Measurements from ENCODE around the gene ATF6.
A peak's percentile ranks its signal among the peaks of the same experiment; 100 is the strongest.
"Not testable (repeated sequence)": the region's sequence is repeated elsewhere in the genome, so short reads cannot be mapped to it uniquely, and the experiment has no call there.

ATF6 gene

DNA sequence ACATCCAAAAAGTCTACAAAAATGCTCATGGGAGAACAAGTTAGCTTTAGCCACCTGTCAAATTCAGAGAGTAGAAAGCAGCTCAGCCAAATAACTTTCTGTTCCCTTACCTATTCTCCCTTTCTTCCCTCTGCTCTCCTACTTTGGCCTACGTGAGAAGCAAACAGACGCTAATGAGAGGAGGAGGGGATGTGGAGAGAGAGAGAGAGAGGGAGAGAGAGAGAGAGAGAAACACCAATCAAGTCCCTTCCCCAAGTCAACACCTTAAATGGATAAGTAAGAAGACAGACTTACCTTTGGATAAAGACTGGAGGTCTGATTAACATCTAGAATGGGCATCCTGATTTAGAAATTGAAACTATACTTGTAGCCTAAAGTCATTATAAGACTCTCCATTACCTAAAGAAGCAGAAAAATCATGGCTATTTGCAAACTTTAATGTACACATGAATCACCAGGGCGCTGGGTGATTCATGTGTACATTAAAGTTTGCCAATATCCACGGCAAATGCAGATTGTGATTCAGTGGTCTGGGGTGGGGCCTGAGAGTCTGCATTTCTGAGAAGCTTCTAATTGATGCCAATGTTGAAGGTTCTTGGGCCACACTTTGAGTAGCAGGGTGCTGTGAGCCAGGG lies 29.7 kb upstream of the ATF6 start:
- no peak for DNase-seq

DNA sequence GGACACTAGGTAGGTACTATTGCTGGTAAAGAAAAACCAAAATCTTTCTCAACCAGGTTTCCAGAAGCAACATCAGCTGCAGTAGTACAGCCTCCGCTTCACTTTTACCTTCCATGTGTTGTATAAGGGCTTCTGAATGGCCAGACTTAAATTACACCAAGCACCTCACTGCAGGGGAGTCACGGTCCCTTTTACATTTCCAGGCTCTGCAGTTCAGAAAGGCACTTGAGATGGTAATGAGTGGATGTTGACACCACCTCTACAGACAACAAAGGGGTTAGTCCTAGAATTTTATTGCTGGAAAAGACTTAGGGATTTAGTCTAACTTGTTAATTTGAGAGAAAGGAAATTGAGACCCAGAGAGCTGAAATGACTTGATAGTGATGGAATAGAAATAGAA lies 28.5 kb upstream of the ATF6 start:
- DNase-seq = no peak

DNA sequence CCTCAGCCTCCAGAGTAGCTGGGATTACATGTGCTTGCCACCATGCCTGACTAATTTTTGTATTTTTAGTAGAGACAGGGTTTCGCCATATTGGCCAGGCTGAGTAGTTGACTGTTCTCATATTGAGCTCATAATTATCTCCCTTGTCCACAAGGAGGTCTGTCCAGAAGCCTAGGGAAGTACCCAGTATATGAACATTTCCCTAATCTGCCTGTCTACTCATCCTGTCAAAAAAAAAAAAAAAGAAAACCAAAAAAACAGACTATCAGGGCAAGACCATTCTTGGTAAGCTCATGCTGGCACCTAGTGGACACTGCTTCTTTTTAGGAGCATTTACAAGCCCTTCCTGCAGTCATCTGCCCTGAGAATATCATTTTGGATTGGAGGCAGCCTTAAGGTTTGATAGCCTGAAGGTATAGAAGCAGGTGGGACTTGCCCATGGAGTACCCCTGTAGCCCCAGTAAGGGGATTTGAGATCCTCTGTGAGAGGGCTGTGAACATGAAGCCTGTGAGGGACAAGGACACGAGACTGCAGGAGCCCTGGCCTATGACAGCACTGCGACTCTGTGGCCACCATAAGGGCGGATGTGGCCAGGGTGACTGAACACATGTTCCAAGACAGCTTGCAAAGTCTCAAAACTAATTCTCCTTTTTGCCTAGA lies 27.4 kb upstream of the ATF6 start:
- DNase-seq = peak; percentile 26

DNA sequence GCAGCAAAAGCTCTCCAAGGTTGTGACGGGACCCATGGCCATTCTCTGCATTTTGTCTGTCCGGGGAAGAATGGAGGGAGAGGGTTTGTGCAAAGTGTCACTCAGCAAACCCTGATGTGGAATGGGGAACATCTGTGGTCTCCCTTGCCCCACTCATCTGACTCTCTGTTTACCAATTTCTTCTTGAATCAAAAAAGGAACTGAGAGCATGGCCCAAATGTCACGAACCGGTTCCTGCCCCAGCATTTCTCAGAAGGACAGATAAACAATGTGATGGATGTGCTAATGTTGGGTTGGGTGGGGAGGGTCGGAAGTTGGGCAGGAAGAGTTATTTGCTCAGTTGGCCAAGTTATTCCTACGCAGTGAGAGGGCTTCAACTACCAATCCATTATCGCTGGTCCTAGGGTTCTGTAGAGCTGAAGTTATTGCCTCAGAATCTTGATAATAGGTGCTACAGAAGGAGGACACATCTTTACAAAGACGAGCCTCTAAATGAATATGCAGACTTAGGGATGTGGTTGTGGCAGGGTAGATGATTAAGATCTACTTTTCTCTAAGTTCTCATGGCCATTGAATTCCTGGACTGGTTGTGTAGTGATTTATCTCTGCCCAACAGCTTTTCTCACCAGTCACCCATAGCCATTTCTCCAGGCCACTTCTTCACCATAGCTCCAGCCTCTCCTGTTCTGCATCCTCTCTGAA lies 26.1 kb upstream of the ATF6 start:
- DNase-seq = no peak

DNA sequence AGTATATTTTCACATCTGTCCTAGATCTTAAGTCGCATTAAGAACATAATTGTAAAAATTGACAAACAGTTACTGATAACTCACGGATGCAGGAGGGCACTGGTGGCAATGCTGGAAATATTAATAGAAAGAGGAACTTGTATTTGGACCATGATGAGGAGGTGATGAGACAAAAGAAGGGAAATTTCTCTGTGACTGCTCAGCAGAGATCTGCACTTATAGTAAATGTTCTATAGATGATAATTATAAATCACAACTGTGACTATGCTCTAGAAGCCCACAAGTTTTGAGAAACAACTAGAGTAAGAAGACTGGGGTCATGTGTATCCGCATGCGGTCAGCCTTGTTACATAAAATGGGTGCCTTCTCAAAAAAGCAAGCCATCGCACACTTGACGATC lies 25.2 kb upstream of the ATF6 start:
- no peak for DNase-seq

DNA sequence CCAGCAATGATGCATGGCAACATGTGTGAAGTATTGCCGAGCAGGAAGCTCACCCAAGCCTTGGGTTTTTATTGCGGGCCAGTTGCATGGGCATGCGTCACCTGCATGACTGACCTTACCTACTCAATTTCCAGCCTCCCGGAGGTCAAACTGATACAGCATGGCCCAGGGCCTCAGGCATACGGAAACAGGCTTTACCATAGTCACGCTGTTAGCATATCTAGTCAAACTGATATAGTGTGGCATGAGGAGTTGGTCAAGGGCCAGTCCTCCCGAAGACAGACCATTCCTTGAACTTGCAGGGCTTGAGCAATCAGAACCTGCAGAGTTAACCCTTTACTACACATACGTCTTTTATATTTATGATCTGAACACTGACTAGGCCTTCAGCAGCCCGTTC lies 22.9 kb upstream of the ATF6 start:
- no peak for DNase-seq

DNA sequence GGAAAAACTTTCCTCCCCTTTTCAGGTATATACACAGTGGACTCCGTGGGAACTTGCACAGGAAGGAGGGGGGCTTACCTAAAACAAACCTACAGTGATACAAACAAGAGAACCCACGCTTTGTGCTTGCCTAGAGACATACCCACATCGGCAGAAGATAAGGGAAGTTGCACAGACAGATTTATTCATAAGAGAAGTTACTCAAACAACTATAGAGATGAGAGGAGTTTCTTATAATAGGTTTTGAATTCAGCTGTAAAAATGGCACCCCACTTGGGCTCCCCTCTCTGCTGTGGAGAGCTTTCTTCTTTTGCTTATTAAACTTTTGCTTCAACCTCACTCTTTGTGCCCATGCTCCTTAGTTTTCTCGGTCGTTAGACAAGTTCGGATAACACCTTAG lies 18.3 kb upstream of the ATF6 start:
- DNase-seq = no peak

DNA sequence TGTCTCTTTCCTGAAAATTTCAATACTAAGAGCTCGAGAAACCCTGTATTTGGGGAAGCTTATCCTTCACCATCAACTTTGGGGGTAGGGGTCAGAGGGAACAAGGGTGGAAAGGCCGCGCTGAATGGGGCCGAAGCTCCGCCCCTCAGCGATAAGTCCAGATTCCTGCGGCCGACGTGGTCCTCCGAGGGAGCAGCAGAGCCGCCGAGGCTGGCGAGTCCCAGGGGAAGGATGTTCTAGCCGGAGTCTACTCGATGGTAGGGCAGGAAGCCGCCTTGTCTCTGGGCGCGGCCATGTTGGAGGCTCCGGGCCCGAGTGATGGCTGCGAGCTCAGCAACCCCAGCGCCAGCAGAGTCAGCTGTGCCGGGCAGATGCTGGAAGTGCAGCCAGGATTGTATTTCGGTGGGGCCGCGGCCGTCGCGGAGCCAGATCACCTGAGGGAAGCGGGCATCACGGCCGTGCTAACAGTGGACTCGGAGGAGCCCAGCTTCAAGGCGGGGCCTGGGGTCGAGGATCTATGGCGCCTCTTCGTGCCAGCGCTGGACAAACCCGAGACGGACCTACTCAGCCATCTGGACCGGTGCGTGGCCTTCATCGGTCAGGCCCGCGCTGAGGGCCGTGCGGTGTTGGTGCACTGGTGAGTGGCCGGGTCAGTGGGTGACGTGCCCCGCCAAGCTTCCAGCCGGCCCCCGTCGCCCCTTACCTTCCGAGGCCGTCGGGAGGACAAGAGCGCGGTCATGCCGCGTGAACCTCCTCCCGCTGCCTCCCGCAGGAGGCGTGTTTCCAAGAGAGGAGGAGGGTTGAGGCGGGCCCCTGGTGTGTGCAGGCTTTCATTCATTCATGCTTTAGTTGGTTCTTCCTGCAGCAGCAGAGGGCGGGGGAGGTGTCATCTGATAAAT lies 16.4 kb upstream of the ATF6 start, which contains the start of gene DUSP12:
Gene DUSP12 (plus strand): TSS at position 278 of the 899 bp plus-strand sequence. CDS start 16 bp downstream, at position 294.
- peak; percentile 97 for DNase-seq

DNA sequence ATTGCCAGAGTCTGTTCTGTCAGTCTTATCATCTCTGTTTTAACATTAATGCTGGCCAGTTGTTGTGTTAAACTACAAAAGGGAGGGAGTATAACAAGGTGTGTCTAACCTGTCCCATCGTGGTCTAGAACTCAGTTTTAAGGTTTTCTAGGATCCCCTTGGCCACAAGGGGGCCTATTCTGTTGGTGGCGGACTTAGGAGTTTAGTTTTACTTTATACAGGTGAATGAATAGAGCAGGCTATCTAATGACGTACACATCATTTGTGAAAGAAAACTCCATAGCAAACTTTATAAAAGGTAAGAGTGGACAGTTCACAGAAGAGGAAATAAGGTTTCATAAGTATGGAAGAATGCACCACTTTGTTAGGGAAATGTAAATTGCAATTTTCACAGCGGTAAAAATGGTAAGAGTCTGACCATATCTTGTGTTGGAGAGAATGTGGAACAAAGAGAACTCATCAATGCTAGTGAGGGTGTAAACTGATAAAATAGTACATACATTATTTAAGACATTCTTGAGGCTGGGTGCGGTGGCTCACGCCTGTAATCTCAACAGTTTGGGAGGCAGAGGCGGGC lies 2.5 kb upstream of the ATF6 start:
- DNase-seq = no peak

DNA sequence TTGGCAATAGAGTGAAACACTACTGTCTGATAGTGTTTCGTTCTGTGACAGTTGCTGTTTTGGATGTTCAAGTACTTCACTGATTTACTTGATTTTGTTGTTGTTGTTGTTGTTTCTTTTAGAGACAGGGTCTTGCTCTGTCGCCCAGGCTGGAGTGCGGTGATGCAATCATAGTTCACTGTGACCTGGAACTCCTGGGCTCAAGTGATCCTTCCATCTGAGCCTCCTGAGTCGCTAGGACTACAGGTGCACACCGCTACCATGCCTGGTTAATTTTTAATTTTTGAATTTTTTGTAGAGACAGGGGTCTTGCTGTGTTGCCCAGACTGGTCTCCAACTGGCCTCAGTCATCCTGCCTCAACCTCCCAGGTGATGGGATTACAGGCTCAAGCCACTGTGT lies 2.3 kb downstream of the ATF6 start:
- DNase-seq = no peak

DNA sequence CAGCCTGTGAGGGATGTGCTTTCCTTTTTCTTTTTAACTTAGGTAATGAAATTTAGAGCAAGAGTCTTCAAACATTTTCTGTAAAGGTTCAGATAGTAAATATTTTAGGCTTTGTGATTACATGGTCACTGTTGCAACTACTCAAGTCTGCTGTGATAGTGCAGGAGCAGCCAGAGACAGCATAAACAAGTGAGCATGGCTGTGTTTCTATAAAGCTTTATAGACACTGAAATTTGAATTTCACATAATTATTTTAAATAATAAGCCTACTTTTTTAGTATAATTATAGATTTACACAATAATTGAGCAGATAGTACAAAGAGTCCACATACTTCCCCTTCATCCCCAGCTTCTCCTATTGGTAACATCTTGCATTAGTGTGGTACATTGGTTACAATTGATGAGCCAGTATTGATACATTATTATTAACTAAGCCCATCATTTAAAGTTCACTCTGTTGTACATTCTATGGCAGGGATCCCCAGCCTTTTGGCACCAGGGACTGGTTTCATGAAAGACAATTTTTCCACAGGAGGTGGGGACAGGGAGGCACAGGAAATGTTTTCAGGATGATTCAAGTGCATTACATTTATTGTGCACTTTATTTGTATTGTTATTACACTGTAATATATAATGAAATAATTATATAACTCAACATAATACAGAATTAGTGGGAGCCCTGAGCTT lies 3.0 kb downstream of the ATF6 start:
- DNase-seq = no peak

DNA sequence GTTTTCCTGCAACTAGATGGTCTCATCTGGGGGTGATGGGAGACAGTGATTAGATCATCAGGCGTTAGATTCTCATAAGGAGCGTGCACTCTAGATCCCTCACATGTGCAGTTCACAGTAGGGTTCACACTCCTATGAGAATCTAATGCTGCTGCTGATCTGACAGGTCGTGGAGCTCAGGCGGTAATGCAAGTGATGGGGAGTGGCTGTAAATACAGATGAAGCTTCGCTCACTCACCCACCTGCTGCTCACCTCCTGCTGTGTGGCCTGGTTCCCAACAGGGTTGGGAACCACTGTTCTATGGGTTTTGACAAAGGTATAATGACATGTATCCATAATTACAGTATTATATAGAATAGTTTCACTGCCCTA lies 3.5 kb downstream of the ATF6 start:
- not testable (repeated sequence) for DNase-seq

DNA sequence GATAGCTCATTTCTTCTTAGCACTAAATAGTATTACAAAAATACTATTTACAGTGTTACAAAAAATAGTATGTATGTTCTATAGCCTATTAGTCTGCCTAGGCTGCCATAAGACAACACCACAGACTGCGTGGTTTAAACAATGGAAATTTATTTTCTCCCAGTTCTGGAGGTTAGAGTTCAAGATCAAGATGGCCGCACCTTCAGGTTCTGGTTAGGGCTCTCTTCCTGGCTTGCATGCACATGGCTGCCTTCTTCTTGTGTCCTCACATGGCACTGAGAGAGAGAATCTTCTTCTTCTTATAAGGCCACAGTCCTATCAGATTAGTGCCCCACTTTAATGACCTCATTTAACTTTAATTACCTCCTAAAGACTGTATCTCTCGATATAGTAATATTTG lies 4.1 kb downstream of the ATF6 start:
- DNase-seq = no peak

DNA sequence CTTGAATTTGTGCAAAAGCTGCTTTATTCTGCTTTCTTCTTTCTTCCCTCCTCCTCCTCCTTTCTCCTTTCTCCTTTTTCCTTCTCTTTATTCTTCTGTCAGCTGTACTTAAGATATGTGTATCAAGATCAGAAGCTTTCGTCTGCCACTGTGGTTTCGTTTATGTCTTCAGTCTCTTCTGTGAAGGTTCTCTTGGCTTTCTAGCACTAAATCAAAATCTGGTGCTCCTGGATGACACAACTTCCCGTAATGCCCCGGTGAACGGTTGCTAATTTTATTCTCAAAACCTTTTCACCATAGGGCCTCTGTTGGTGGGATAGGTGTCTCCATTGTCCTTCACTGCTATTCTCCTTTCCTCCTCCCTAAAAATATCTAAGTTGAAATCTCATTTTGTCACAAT lies 5.0 kb downstream of the ATF6 start:
- no peak for DNase-seq

DNA sequence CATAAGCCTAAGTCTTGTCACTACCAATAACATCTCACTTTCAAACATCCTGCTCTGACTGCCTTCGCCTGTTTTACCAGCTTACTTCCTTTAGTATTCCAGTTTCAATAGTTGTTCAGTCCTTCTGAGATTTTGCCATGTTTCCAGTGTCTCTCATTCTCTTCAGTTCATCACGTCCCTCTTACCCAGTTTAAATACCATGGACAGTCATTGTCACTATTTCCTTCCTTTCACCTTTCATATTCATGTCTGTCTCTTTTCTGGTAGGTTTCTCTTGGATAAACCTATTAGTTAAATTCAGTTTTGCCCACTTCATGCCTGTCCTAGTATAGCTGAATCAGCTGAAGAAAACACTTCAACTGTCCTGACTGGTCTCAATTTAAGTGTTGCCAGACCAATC lies 5.9 kb downstream of the ATF6 start:
- no peak for DNase-seq

DNA sequence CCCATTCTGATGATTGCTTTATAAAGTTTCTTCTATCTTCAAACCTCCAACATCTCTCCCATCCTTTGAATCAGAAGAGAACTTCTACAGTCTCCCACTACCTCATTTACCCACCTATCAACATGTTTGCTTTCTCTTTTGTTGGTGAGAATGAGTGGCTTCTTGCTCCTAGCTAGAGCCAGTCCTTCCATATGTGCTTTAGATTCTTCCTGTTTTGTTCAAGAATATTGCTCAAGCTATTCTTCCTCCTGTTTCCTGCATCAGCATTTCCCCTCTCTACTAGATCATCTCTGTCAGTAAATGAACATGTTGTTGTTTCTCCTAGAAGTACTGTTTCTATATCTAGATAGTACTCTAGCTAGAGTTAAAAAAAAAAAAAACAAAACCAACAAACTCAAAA lies 6.3 kb downstream of the ATF6 start:
- DNase-seq = no peak

DNA sequence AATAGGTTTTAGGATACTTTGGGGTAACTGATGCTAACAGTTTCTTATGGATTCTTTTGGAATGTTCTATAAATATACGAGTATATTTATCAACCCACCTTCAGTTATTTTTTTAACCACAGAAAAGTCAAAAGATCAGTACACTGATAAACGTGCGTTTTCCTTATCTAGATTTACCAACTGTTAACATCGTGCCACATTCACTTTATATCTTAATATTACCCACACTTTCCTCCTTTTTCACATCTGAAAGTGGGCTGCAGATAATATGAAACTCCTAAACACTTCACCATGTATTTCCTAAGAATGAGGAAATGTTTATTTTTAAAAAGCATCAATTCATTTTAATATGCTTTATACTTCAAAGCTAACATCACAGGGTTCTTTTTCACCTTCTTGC lies 7.7 kb downstream of the ATF6 start:
- DNase-seq = no peak

DNA sequence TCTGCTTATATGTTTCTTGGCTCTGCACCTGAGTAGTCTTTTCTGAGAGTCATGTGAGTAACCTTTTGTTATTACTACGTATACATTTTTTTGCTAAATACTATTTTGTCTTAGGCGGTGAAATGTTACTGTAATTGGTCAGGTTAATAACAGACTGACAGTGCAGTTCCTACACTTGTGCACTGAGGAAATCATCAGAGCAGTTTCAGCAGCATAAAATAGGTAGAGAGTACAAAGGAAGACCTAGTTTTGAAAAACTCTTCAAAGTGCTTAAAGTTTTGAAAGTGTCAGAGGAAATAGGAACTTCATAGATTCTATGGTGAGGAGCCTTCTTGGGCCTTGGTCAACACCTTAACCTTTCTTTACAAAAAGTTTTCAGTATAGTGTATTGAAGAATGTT lies 11.1 kb downstream of the ATF6 start:
- DNase-seq = no peak

DNA sequence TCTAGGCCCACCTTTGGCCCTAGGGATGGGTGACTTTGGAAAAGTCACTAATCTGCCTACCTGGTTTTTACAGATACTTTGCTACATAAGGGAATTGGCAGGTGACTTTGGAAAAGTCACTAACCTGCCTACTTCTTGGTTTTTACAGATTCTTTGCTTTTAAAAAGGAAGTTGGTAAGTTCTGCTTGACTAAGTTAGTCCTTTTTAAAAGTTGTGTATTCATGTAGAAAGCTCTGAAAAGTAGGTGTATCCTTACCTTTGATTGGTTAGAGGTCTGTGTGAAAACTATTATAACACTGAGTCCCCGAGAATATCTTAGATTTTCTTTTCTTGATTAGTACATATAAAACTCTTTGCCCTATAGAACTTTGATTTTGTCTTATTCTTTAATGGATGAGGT lies 12.4 kb downstream of the ATF6 start:
- no peak for DNase-seq

DNA sequence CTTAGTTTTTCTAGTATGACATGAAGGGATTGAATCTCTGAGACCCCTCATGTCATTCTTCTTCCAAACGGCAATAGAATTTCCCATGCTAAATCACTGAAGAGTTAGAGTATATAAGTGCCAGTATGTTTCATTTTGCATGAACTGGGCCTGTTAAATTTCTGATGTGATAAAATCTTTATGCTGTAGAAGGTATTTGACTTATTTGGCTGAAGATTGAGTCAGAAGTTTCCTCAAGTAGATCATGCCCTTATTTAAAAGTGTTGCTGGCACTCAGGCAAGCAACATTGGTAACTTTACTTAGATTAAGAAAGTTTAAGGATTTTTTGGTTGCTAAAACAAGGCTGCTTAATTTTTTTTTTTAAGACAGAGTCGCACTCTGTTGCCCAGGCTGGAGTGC lies 13.3 kb downstream of the ATF6 start:
- DNase-seq = no peak

DNA sequence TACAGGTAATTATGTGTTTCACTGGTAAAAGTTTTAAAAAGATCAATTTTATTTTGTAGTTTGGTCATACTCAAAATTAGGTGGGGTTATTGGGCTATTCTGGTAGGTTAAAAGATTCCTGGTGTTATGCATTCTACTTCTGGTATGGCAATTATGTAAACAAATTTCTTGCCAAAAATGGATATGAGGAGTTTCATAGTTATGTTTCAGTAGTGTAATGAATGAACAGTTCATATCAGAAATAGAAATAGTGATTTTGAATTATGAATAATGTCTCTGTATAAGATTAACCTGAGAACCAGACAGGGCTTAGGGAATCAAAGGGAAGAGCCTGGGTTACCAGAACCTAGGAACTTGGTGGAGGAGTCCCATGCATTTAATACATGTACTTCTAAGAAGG lies 15.9 kb downstream of the ATF6 start:
- no peak for DNase-seq

DNA sequence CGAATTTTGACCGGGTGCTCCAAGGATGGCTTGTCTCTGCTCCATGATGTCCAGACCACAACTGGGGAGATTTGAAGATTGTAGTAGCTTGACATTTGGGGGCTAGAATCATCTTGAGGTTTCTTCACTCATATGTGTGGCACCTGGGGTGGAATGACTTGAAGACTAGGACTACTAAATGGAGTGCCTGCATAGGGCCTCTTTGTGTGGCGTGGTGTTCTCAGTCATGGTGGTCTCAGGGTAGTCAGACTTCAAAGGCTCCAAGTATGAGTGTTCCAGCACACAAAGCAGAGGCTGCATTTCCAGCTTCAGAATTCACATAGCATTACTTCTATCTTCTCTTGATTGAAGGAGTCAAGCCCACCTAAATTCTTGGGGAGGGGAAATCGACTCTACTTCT lies 16.8 kb downstream of the ATF6 start:
- no peak for DNase-seq

All from right hindlimb (tissue), 1 donor.